GM12891 (cell line): Measurements from ENCODE around the gene OST4.

Source experiments
- DNase-seq: peaks from one replicate; pipeline ENCODE4 v3.0.0; 2011; ENCODE audit warnings: low spot score; ENCODE audit not compliant: insufficient read length
- FAIRE-seq: peaks from 2 replicates; lab custom pipeline; 2011; peaks lifted over from hg19 to GRCh38; lab: Jason Lieb, UNC
- PAX5 ChIP-seq: IDR thresholded peaks from 2 replicates; pipeline ENCODE4 v1.6.1; 2011; ENCODE audit warnings: low read length, moderate library complexity, mild to moderate bottlenecking; ENCODE audit not compliant: insufficient read depth, severe bottlenecking
- POLR2A ChIP-seq: IDR thresholded peaks from 2 replicates; pipeline ENCODE4 v1.6.1; 2011; ENCODE audit warnings: low read depth, low read length, control low read depth
- POLR2AphosphoS5 ChIP-seq: IDR thresholded peaks from 2 replicates; pipeline ENCODE4 v1.6.1; 2011; ENCODE audit warnings: low read depth, low read length, control low read depth
- POU2F2 ChIP-seq: IDR thresholded peaks from 2 replicates; pipeline ENCODE4 v1.6.1; 2011; ENCODE audit warnings: low read depth, mild to moderate bottlenecking, control low read depth, low read length, moderate library complexity
- SPI1 ChIP-seq: IDR thresholded peaks from 2 replicates; pipeline ENCODE4 v1.6.1; 2011; ENCODE audit warnings: low read depth, low read length, control low read depth
- TAF1 ChIP-seq: IDR thresholded peaks from 2 replicates; pipeline ENCODE4 v1.6.1; 2011; ENCODE audit warnings: low read depth, low read length, control low read depth

The OST4 gene

GRCh38 chr2:27086090-27086723 lies 14.8 kb upstream of the OST4 start:
- FAIRE-seq: peak; percentile 89
- 0 out of 2 replicates have a peak, but pooled peaks have one; percentile 32 for TF ChIP-seq POLR2A
- no peak for TF ChIP-seq PAX5

GRCh38 chr2:27085673-27086089 lies 14.2 kb upstream of the OST4 start:
- FAIRE-seq (peak; percentile 85), DNase-seq (no peak)
- TF ChIP-seq POLR2A (no peak), POU2F2 (no peak), SPI1 (no peak), TAF1 (no peak), POLR2AphosphoS5 (no peak), PAX5 (no peak)

More at GRCh38 chr2:27086090-27086723, 14.8 kb upstream of the OST4 start:
- peak; percentile 99 for DNase-seq

GRCh38 chr2:27085062-27085672 lies 13.7 kb upstream of the OST4 start:
- DNase-seq (no peak), FAIRE-seq (no peak)
- TF ChIP-seq POU2F2 (no peak), POLR2A (no peak), POLR2AphosphoS5 (no peak), SPI1 (no peak), TAF1 (no peak), PAX5 (no peak)

- FAIRE-seq (no peak), DNase-seq (no peak)
- TF ChIP-seq PAX5: no peak
- TF ChIP-seq SPI1: no peak
- TF ChIP-seq POLR2AphosphoS5: no peak
- TF ChIP-seq POLR2A: no peak
- TF ChIP-seq POU2F2: no peak
- TF ChIP-seq TAF1: no peak
Measured at GRCh38 chr2:27084297-27085061, 13.0 kb upstream of the OST4 start.

GRCh38 chr2:27083410-27084296 lies 12.2 kb upstream of the OST4 start:
- TF ChIP-seq TAF1: no peak
- no peak for TF ChIP-seq POLR2AphosphoS5
- TF ChIP-seq POLR2A: no peak
- TF ChIP-seq SPI1: no peak
- no peak for TF ChIP-seq PAX5
- TF ChIP-seq POU2F2: no peak
- FAIRE-seq (no peak), DNase-seq (no peak)

- TF ChIP-seq POU2F2 (no peak), POLR2AphosphoS5 (no peak), POLR2A (no peak)
- FAIRE-seq: no peak
- DNase-seq: no peak
Measured at GRCh38 chr2:27082773-27083409, 11.4 kb upstream of the OST4 start.

- no peak for TF ChIP-seq POU2F2
- no peak for TF ChIP-seq PAX5
- no peak for TF ChIP-seq TAF1
- no peak for TF ChIP-seq POLR2A
- no peak for TF ChIP-seq SPI1
- TF ChIP-seq POLR2AphosphoS5: no peak
- FAIRE-seq (no peak), DNase-seq (no peak)
Measured at GRCh38 chr2:27081984-27082772, 10.7 kb upstream of the OST4 start.

- FAIRE-seq (no peak), DNase-seq (no peak)
- no peak for TF ChIP-seq POLR2AphosphoS5
- no peak for TF ChIP-seq TAF1
- TF ChIP-seq POLR2A: no peak
- TF ChIP-seq POU2F2: no peak
- TF ChIP-seq PAX5: no peak
- TF ChIP-seq SPI1: no peak
Measured at GRCh38 chr2:27080603-27080936, 9.1 kb upstream of the OST4 start.
